ENCODE results near the gene HDAC4.

HDAC4 gene

DNA sequence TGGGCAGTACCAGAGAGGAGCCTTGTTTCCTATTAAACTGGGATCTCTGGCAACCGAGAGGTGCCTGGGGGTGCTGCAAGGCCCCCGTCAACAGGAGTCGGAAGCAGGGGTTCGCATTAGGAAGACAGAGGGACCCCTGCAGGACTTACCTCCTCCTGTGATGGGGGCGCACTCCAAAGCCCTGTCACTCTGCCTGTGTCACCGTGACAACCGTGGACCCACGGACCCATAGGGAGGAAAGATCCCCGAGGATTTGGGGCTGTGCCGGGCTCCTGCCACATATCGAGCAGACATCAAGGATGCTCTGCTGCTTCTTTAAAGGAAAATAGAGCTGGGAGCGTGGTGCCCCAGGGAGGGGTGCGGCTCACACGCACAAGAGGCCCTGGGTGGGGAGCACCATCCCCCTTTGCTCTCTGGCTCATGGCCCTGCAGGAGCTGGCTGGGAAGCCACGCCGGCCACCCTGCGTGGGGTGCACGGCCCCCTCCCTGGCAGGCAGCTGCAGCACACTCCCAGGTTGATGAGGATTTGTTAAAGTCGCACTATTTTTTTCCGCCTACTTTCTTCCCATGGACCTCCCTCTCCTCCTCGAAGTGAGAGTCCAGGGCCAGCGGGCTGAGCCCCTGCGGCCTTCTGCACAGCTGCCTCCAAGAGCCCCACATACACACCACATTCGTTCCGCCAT lies 385.5 kb downstream of the HDAC4 start:
- DNase-seq = no peak

DNA sequence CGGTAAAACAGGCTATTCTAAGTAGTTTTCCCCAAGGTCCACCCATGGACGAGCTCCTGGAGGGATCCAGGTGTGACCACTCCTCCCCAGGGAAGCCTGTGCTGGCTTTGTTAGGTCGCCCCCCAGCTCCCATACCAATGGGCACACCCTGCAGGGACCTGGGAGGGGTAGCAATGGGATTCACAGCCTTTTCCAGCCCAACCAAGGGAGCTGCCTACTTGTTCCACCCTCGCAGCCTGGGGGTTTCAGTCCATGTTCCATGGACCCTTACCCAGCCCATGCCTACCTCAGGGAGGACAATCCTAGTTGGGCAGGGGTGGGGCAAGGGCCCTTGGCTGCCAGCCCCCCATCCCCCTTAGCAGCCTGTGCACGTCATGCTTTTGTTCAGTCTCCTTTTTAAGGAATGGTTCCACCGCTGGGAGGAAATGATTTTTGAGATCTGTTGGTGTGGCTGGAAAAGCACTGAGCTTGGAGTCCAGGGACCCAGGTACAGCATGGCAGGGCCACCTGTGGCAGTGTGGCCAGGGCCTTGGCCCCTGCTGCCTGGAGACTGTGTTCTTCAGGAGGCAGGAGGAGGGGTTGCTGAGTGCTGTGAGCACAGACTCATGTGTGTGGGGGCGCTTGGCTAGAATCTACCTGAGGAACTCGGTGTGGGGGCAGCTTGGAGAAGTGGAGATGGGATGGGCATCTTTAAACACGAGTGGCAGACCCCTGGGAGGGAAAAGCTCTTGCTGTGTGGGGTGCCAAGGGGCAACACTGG lies 386.2 kb downstream of the HDAC4 start:
- DNase-seq = no peak

DNA sequence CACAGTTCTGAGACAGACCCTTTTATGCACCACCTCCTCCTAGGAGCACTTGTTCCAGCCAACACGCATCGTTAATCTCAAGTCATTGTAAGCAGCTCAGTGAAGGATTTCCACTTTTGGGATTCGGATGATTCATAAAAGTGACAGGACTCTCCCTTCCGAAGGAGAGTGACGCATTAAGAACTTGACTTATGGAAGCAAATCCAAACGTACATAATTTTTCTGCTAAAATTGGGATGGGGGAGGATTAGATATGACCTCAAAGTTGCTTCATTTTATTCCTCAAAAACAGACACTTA lies 387.2 kb downstream of the HDAC4 start:
- DNase-seq = no peak

DNA sequence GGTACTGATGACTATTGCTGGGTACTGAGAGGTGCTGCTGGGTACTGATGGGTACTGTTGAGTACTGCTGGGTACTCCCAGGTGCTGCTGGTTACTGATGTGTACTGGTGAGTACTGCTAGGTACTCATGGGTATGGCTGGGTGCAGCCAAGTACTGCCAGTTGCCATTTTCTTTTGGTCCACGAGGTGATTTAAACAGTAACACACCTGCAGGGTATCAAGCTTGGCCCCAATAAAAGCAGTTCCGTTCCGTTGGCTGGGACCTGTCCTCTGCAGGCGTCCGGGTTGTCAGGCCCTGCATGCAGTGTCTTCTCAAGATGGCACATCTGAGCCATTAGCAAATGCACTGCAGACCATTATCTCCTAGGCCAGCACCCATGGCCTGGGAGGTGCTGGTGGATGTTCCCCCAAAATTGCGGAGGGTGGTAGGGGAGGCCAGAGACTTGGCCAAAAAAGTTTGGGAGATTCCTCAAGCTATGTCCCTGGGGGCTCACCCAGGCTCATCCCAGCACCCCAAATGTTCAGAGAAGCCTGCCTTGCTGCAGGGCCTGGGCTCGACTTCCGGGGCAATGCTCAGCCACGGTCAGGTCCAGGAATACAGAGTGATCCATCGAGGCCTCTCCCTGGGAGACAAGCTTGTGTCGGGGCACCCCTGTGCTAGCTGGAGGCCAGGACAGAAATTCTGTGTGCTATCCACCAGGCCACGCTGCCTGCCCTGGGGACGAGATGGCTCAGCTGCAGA lies 387.7 kb downstream of the HDAC4 start:
- DNase-seq = no peak

DNA sequence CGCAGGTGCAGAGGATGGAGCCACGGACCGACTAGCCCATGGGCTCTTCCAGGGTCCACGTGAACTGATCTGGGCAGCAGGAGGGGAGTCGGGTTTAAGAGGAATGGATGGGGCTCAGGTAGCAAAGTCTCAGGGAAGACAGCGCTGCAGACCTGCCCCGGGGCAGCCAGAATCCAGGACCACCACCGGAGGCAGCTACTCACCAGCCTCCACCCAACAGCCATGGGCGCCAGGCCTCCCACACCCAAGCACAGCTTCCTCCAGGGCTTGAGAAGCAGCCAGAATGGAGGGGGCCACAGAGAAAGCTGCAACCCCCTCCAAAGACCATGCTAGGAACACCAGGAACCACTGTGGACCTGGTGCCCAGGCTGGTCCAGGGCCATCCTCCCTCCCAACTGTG lies 388.6 kb downstream of the HDAC4 start:
- DNase-seq = no peak

DNA sequence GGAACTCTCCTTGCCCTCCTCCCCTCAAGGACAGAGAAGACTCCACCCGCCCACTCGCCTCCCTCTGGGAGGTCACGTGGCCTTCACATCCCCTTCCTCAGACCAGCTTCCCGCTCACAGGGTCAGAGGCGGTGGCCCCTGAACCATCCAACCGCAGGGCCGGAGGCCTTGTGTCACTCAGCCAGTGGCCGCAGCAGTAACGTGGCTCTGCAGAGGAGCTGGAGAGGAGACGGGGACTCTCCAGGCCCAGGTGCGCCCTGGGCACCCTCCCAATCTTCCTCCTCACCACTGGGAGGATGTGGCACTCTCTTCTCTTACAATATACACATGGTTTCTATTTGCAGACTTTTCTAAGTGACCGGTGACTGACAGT lies 391.2 kb downstream of the HDAC4 start:
- DNase-seq = no peak

DNA sequence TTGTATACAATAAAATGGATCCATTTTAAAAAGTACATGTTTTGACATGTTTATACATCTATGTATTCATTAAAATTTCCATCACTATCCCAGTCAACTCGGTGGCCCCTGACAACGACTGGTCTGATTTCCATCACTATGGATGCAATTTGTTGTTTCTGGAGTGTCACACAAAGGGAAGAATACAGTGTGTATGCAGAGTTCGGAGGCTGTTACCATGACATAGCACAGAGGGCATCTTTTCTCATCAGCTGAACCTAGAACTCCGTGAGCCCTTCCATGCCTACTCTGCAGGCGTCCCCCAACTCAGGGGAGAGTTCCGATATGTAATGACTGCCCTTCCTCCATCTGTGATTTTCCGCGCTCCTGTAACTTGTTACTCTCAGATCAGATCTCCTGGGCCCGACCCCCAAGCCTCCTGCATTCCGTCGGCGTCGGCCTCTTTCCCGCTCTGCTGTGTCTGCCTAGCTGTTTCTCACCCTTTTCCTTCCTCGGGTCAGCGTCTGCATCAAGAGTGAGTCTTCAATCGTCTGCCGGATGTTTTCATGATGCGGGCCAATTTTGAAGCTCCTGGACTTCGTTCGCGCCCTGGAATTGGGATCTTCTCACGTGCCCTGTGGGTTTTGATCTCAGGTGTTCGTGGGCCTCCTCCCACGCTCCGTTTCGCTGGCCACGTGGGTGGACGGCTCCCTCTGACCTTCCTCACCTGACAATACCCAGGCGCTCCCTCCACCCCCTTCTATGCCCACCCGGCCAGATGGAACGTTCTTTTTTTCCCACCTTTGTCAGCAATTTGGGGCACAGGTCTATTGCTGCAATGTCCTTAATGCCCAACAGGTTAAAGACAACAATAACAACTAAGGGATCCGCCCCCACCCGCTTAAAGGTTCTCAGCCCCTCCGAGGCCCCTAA lies 391.9 kb downstream of the HDAC4 start:
- no peak for DNase-seq

DNA sequence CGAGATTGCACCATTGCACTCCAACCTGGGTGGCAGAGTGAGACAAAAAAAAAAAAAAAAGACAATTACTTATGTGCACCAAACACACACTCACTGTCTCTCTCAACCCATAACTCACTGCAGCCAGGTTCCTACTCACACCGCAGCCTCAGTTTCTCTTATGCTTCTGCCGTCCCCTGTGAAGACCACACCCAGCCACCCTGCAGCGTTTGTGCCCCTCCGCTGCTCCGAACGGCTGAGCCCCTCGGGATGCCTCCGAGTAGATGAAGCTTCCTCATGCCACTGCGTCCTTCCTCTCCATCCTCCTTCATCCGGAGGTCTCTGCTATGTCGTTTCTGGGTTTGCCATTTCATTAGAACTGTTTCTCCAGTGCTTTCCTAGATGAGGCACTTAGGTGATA lies 392.8 kb downstream of the HDAC4 start:
- DNase-seq = no peak

DNA sequence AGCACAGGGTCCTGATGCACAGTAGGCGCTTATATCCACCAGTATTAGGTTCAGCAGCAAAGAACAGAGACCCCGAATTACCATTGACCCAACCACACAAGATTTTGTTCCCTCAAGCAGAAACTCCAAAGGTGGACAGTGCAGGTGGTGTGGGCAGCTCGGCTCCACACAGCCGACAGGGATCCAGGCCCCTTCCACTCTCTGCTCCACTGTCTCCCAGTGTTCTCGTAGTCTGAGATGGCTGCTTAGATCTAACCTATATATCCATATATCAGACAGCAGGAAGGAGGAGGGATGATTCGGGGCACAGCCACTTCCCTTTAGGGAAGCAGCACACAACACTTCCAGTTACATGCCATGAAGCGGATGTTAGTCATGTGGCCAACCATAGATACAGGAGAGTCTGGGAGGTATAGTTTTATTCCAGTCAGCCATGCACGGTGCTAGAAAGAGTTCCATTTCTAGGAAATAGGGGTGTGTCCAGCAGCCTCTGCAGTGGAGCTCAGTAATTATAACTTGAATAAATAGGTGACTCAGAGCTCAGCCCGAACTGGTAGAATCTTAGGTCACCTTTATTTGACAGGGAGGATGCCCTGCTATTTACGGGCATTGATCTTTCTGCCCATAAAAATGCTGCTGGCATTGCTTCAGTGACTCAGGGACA lies 394.1 kb downstream of the HDAC4 start:
- DNase-seq = no peak

DNA sequence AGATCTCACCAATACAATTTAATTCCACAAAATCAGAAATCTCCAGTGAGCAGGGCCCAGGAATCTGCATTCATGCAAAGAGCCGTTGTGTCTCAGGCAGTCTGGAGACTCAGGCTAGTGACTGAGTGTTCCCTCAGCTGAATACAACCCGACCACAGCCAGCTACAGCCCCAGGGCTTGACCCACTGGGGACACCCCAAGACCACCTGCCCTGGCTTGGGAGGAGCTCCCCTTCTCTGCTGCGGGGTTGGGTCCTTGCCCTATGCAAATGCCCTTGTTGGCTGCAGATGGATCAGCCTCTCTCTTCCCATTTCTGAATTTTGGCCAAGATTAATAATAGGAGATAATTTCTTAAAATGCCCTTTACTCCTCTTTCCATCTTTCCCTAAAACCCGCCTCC lies 395.2 kb downstream of the HDAC4 start:
- no peak for DNase-seq

DNA sequence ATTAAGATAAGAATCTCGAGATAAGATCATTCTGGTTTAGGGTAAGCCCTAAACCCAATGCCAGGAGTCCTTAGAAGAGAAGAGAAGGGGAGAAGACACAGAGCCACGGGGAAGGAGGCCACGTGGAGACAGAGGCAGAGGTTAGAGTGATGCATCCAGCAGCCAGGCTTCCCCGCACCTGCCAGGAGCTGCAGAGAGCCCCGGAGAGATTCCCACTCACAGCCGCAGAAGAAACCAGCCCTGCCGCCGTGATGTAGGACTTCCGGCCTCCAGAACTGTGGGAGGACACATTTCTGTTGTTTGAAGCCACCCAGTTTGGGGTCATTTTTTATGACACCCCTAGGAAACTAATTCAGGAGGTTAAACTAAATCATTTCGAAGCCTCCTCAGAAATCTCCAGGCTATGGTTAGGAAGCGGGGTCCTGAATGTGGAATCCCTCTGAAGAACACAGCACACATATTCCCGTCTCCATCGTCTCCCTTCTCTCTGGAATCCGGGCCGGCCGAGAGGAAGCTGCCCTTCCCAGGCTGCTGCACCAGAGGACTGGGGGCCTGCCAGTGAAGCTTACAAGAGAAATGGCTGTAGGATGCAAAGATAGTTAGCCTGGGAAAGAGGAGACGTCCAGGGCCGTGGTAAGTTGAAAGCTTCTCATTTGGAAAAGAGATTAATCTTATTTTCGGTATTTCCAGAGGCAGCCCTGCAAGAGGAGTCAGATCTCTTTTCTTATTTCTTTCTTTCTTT lies 396.4 kb downstream of the HDAC4 start:
- no peak for DNase-seq

DNA sequence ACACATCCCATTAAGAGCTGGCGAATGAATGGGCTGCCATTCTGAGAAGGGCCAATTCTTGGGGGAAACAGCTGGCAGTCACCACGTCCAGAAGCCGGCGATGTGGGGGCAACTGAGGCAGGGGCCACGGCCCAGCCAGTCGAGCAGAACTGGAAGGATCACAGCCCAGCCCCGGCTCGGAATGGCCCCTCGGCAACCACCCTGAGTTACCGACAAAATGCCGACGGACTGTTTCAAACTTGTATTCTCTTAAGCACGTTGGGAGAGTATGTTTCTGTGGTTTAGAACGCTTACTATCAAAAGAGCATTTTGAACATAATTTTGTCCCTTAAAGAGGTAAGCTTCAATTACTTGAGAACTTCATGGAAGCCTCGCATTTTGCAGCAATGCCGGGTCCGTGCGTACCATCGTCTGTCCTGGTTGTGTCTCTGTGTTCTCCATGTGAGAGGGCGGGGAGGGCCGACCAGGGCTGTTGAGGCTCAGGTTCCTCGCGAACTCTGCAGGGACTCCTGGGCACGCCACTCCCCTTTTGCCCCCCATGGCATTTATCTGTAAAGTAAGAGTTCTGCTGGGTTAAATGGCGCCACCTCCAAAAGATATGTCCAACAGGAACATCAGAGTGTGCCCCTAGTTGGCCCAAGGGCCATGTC lies 397.1 kb downstream of the HDAC4 start:
- DNase-seq = no peak

DNA sequence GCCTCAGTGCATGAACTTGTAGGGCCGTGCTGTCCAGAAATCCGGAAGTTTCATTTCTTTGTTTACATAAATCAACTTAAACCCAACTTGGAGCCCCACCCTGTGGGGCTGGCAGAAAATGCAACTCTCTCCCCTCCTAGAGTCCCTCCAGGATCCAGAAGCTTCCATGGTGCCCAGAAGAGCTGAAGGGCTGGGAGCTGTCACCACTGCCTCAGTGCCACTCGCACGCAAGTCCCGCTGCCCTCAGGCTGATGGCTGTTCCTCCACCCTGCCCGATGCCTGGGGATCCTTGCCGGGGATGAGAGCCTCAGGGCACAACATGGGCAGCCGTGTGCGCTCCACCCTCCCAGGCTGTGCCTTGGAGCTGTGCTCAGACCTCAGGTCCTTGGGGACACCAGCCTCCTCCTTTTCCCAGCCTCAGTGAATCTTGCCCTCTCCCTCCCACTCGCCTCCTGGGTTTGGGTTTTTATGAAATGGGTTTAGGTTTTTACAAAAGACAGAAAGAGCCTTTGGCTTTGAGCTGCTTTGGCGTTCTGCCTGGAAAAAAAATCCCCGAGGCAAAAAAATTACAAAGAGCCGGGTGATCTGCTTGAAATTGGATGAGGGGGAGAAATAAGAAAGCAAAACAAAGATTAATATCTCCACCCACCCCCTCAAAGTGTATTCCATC lies 397.7 kb downstream of the HDAC4 start:
- no peak for DNase-seq

DNA sequence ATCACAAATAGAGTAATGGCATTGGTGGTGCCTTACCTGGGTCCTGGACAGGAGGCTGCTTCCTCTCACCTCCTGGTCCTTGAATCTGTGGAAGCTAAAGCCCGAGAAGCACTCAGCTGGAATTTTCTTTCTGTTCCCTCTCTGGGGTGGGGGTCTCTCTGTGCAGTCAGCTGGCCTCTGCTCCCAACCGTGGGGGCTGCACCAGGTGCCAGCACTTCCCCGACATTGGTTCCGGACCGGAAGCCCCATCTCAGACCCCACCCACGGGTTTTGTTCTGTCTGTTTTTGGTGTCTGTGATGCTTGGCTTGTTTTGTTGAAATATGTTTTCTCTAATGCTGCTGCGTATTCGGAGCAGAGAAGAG lies 398.2 kb downstream of the HDAC4 start:
- no peak for DNase-seq

DNA sequence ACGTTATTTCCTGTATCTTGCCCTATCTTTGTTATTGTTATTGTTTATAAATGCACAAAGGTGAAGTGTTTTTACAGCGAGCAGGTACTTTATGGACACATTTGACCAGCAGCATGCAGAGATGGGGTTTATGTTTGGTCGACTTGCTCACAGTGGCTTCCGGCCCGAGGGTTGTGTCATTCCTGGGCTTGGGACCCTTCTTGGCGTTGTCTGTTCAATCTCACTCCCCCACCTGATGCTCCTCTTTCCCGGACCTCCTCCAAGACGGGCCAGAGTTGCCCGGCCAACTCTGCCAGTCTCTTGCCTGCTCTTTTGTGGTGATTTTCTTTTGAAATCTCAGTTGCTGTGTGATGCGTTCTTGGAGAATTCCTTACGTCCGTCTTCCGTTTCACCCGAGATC lies 399.0 kb downstream of the HDAC4 start:
- DNase-seq = no peak

DNA sequence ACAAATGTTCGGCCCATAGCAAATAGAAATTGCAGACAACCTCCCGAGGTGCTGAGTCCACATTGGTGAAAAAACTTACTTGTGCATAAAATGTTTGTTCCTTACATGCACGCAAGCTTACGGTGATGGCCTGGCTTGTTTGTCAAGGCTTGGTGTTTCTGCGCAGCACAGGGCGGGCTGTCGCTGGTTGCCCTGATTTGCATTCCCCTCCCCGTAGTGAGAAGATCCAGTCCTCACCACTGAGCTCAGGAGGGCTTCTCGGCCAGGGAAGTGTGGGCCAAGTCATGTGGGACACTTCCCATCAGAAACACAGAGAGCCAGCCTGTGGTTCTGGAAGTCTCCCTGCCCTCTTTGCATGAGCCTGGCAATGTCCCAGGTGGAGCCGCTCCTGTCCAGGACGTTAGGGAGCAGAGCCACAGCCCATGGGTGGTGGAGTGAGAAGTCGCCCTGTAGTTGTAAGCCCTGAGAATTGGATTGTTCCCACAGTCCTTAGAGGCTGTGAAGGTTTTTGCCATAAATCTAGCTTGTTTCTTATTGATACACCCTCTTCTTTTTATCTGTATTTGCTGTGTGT lies 400.2 kb downstream of the HDAC4 start:
- DNase-seq = no peak

DNA sequence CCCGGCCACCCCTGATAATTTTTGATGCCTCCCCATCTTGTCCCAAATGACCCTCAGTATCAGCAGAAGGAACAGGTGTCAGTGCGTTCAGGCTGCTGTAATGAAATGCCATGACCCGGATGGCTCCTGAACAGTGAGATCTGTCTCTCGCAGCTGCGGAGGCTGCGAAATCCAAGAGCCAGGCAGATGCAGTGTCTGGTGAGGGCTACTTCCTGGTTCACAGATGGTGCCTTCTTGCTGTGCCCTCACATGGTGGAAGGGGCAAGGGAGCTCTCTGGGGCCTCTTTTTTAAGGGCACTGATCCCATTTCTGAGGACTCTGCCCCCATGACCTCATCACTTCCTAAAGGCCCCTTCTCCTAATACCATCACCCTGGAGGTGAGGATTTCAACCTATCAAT lies 400.7 kb downstream of the HDAC4 start:
- no peak for DNase-seq

DNA sequence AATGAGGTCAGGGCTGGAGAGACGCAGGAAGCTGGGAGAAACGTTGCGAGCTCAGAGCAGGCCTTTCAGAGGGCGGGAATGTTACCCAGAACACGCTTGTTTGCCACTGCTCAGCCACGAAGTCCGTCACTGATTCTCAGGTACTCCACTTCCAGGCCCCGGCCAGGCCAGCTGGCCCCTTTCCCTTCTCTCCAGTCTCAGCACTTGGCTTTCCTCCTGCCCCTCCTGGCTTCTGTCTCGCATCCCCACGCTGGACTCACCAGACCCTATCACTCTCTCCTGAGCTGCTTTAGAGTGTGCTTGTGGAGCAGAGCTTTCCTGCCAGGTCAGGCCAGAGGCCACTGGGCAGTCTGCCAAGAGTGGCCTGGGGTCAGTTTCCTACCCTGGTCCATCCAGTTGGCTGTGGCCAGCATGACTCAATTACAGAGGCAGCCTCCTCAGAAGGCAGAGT lies 401.5 kb downstream of the HDAC4 start:
- DNase-seq = no peak

DNA sequence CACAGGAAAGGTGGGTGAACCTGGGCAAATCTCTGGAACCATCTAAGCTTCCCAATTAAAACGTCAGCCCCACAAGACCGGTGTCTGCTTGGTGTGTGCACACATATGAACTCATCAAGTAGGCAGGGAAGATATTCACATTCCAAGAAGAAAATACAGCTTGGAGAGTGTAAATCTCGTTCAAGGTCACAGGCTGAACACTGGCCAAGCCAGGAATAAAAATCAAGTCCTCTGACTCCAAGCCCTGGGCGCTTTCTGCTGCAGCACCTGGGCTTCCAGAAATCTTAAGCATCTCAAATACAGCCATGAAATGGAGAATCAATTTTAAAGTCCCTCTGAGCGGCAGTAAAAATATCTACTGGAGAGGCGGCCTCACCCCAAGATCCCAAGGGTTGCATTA lies 402.0 kb downstream of the HDAC4 start:
- DNase-seq = no peak
